Endodermal cell (in vitro differentiated cells): Measurements from ENCODE around the gene OGFOD2. TPM values are rescaled to one million over a fixed set of nuclear protein-coding genes. Genes with fewer than 3 reads are reported as not detected.

Experiments used
- DNase-seq: peaks from one replicate; pipeline ENCODE4 v3.0.0-alpha.2; 2017
- H3K27ac ChIP-seq: 2 replicates; pipeline ENCODE4 v1.5.1; 2013; ENCODE audit warnings: mild to moderate bottlenecking, low read depth, low read length, moderate library complexity
- H3K27me3 ChIP-seq: 2 replicates; pipeline ENCODE4 v1.6.1; 2013; ENCODE audit warnings: mild to moderate bottlenecking, low read length, moderate library complexity; ENCODE audit not compliant: insufficient read depth, control insufficient read depth, poor library complexity, severe bottlenecking
- H3K36me3 ChIP-seq: 2 replicates; pipeline ENCODE4 v1.7.0; 2013; ENCODE audit warnings: mild to moderate bottlenecking, low read length, moderate library complexity; ENCODE audit not compliant: control insufficient read depth, insufficient read depth
- H3K4me1 ChIP-seq: one replicate; pipeline ENCODE4 v1.7.0; 2013; ENCODE audit warnings: low read length; ENCODE audit not compliant: control insufficient read depth, insufficient read depth
- H3K4me3 ChIP-seq: 2 replicates; pipeline ENCODE4 v1.5.1; 2013; ENCODE audit warnings: mild to moderate bottlenecking, low read length, moderate library complexity
- H3K9ac ChIP-seq: 2 replicates; pipeline ENCODE4 v1.6.1; 2013; ENCODE audit warnings: mild to moderate bottlenecking, low read length, moderate library complexity; ENCODE audit not compliant: poor library complexity, severe bottlenecking; ENCODE audit errors: extremely low read depth
- H3K9me3 ChIP-seq: 2 replicates; pipeline ENCODE4 v1.6.1; 2013; ENCODE audit warnings: mild to moderate bottlenecking, low read length, moderate library complexity; ENCODE audit not compliant: control insufficient read depth
- H3K27ac Mint-ChIP-seq: 2 replicates; pipeline ENCODE4 v1.8.0; 2020; ENCODE audit warnings: mixed read lengths
- H3K27me3 Mint-ChIP-seq: 2 replicates; pipeline ENCODE4 v1.8.0; 2021; ENCODE audit warnings: mild to moderate bottlenecking, mixed read lengths; ENCODE audit not compliant: insufficient read depth
- H3K36me3 Mint-ChIP-seq: 2 replicates; pipeline ENCODE4 v1.8.0; 2020; ENCODE audit warnings: low read depth, mixed read lengths
- H3K4me1 Mint-ChIP-seq: 2 replicates; pipeline ENCODE4 v1.8.0; 2020; ENCODE audit warnings: mixed read lengths
- H3K4me3 Mint-ChIP-seq: 2 replicates; pipeline ENCODE4 v1.8.0; 2020; ENCODE audit warnings: mild to moderate bottlenecking, moderate library complexity, mixed read lengths
- H3K9me3 Mint-ChIP-seq: 2 replicates; pipeline ENCODE4 v1.8.0; 2020; ENCODE audit warnings: mild to moderate bottlenecking, mixed read lengths
- WGBS, 2 experiments: methylation state at CpG; one replicate each; pipeline versions ENCODE4 v1.1.5 to v1.1.7; 2013; ENCODE audit warnings: missing lambda C conversion rate in 2 of 2, mixed read lengths in 1 of 2; ENCODE audit not compliant: insufficient coverage in 1 of 2, insufficient read length in 1 of 2; 5-methylcytosine and 5-hydroxymethylcytosine counted together
- total RNA-seq, 2 donors: library from RNA; stranded (reverse); fragmentation: NEBNext Ultra II Directional in 1 of 2; extraction: Animal tissue kit (Norgen Biotek cat#: 25700) in 1 of 2; gene quantifications; 2 replicates in 1 of 2; 3 replicates in 1 of 2; pipeline ENCODE4 v1.2.1, GENCODE V29; 2021
- TF ChIP-seq, protein P1 (sequence below): fragments of 200-600 bp; sonication (generic); conservative IDR thresholded peaks from 2 replicates; pipeline ENCODE4 v1.5.0; 2021; ENCODE audit warnings: antibody characterized with exemption, mild to moderate bottlenecking

The OGFOD2 gene
- total RNA-seq, 2 donors from 2014 or later = 17.5 to 19.9 TPM

DNA sequence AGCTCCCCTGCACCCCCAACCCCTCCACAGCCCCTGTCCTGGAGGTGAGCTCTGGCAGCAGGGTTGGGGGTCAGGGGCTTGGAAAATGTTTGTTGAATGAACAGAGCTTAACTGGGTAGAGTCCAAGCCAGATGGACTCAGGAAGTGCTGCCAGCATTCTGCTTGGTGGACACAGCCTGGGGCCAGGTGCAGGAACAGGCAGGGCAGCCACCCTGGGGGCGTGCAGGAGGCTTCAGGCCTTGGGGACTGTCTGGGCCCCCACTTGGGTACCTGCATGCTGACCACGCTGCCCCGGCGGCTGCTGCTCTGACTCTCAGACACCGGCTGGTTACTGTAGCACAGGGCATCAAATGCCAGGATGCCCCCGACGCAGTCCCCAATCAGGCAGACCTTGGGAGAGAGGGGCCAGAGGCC, 21.2 kb downstream of the OGFOD2 start:
- TF ChIP-seq, protein P1, sequence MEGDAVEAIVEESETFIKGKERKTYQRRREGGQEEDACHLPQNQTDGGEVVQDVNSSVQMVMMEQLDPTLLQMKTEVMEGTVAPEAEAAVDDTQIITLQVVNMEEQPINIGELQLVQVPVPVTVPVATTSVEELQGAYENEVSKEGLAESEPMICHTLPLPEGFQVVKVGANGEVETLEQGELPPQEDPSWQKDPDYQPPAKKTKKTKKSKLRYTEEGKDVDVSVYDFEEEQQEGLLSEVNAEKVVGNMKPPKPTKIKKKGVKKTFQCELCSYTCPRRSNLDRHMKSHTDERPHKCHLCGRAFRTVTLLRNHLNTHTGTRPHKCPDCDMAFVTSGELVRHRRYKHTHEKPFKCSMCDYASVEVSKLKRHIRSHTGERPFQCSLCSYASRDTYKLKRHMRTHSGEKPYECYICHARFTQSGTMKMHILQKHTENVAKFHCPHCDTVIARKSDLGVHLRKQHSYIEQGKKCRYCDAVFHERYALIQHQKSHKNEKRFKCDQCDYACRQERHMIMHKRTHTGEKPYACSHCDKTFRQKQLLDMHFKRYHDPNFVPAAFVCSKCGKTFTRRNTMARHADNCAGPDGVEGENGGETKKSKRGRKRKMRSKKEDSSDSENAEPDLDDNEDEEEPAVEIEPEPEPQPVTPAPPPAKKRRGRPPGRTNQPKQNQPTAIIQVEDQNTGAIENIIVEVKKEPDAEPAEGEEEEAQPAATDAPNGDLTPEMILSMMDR = no peak
- Mint-ChIP-seq H3K27me3 (no peaks in the 10 kb centered on the region), H3K36me3 (peaks cover 4% of the 10 kb centered on the region), H3K4me1 (no peaks in the 10 kb centered on the region), H3K9me3 (no peaks in the 10 kb centered on the region), H3K27ac (no peak overlapping the region), H3K4me3 (no peak overlapping the region)
- no peak overlapping the region for H3K4me3 ChIP-seq
- no peaks in the 10 kb centered on the region for H3K9me3 ChIP-seq
- H3K36me3 ChIP-seq = no peaks in the 10 kb centered on the region
- WGBS, 2 experiments = 92 to 93% methylated on average over 6 to 7 of the region's 7 CpGs
- H3K4me1 ChIP-seq = no peaks in the 10 kb centered on the region
- no peak for DNase-seq
- no peaks in the 10 kb centered on the region for H3K27me3 ChIP-seq
- H3K9ac ChIP-seq = no peak overlapping the region
- no peak overlapping the region for H3K27ac ChIP-seq

DNA sequence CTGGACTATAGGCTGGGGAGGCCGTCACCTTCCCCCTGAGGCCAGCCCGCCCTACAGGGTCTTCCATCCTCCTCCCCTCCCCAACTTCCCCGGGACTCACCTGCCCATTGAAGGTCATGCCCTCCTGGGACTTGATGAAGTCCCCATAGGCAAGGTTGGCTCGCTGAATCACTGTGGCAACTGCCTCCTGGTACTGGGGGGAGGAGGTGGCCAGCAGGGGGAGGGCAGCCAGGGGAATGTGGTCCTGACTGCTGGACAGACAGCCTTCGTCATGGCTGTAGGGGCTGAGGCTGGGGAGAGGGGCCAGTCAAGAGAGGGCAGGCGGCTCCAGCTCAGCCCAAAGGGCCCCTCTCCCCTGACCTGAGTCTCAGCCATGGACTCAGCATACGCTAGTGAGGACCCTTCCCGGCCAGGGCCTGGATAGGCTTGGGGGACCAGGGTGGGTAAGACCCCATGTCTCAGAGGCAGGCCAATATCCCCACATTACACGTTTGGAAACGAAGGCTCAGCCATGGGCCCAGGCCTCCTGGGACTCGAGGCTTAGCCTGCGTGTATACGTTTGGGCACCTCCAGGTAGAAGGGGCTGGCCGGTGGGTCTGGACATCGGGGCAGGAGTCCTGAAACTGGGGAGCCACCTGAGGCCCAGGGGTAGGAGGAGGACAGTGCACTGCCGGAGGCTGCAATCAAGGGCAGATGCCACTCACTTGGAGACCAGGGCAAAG, 21.7 kb downstream of the OGFOD2 start:
- WGBS, 2 experiments = 95% methylated on average over 9 to 16 of the region's 16 CpGs
- Histone ChIP-seq H3K4me3 (no peak overlapping the region), H3K27me3 (no peaks in the 10 kb centered on the region), H3K27ac (no peak overlapping the region), H3K36me3 (no peaks in the 10 kb centered on the region), H3K4me1 (no peaks in the 10 kb centered on the region), H3K9ac (no peak overlapping the region), H3K9me3 (no peaks in the 10 kb centered on the region)
- H3K4me1 Mint-ChIP-seq = no peaks in the 10 kb centered on the region
- no peak overlapping the region for H3K27ac Mint-ChIP-seq
- peaks cover 4% of the 10 kb centered on the region for H3K36me3 Mint-ChIP-seq
- no peak overlapping the region for H3K4me3 Mint-ChIP-seq
- H3K9me3 Mint-ChIP-seq = no peaks in the 10 kb centered on the region
- TF ChIP-seq, protein P1 = no peak
- H3K27me3 Mint-ChIP-seq = no peaks in the 10 kb centered on the region
- DNase-seq = no peak

DNA sequence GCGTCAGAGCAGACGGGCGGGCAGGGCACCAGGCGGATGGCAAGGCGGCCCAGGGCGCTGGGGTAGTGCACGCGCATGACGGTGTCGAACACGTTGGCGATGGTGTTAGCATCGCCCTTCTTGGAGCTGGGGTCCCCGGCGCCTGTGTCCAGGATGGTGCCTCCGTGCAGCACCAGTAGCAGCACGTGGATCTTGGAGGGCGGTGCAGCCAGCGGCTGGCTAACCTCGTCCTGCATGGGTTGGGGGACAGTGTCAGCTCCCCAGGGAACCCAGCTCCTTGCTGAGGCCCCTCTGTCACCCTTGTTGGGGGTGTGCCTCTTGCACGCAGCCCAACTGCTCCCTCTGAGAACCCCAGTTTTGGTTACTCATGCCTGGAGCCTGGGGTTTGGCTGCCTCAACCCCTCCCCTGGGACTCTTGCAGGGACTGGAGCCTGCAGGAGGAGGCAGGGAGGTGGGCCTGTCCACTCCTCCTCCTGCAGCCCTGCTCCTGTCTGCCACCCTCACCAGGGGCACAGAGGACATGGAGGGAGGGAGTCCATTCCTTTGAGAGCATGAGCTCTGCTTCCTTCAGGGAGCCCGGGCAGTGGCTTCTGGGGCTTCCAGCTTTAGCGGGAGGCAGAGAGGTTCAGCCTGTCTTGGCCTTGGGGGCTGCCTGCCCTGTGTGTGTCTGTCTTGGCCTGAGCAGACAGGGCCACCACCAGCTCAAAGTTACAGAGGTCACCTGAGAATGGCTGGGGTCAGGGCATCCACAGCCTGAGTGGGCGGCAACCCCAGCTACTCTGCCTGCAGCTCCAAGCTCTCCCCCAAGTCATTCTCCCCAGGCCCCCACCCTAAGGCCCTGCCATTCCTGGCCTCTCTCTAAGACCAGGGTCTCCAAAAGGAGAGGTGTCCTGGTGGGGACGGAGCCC, 22.6 kb downstream of the OGFOD2 start:
- 94 to 99% methylated on average over 16 to 25 of the region's 25 CpGs for WGBS, 2 experiments
- no peak overlapping the region for H3K9ac ChIP-seq
- no peaks in the 10 kb centered on the region for H3K9me3 Mint-ChIP-seq
- H3K27ac ChIP-seq = no peak overlapping the region
- no peaks in the 10 kb centered on the region for H3K4me1 Mint-ChIP-seq
- no peaks in the 10 kb centered on the region for H3K9me3 ChIP-seq
- H3K4me3 Mint-ChIP-seq = no peak overlapping the region
- no peaks in the 10 kb centered on the region for H3K27me3 ChIP-seq
- H3K27ac Mint-ChIP-seq = no peak overlapping the region
- H3K36me3 Mint-ChIP-seq = peaks cover 4% of the 10 kb centered on the region
- TF ChIP-seq, protein P1 = no peak
- no peaks in the 10 kb centered on the region for H3K4me1 ChIP-seq
- no peak for DNase-seq
- H3K4me3 ChIP-seq = no peak overlapping the region
- H3K36me3 ChIP-seq = no peaks in the 10 kb centered on the region
- no peaks in the 10 kb centered on the region for H3K27me3 Mint-ChIP-seq
